ENCODE data around the gene NCBP2.

DNA sequence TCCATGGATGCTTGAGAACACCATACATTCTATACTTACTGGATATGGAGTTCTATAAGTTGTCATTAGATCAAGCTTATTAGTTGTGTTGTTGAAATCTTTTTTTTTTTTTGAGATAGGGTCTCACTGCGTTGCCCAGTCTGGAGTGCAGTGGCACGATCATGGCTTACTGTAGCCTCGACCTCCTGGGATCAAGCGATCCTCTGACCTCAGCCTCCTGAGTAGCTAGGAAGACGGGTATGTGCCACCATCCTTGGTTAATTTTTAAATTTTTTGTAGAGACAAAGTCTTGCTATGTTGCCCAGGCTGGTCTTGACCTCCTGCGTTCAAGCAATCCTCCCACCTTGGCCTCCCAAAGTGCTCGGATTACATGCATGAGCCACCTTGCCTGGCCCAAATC, 12.5 kb upstream of the NCBP2 start:
- TF ChIP-seq ZC3H10 (CRISPR knock-in tag; IDR thresholded peaks at IDR 0.05) = no peak
- TF ChIP-seq ARNTL (CRISPR knock-in tag; IDR thresholded peaks at IDR 0.05; ENCODE audit: borderline replicate concordance, low read depth) = no peak
- TF ChIP-seq TCF4 (CRISPR knock-in tag; IDR thresholded peaks at IDR 0.05; ENCODE audit: borderline replicate concordance) = no peak
- TF ChIP-seq ESRRG (CRISPR knock-in tag; IDR thresholded peaks at IDR 0.05) = no peak
- TF ChIP-seq, protein P1, sequence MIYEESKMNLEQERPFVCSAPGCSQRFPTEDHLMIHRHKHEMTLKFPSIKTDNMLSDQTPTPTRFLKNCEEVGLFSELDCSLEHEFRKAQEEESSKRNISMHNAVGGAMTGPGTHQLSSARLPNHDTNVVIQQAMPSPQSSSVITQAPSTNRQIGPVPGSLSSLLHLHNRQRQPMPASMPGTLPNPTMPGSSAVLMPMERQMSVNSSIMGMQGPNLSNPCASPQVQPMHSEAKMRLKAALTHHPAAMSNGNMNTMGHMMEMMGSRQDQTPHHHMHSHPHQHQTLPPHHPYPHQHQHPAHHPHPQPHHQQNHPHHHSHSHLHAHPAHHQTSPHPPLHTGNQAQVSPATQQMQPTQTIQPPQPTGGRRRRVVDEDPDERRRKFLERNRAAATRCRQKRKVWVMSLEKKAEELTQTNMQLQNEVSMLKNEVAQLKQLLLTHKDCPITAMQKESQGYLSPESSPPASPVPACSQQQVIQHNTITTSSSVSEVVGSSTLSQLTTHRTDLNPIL (CRISPR knock-in tag; IDR thresholded peaks at IDR 0.05; ENCODE audit: low read depth) = no peak
- TF ChIP-seq, protein P2, sequence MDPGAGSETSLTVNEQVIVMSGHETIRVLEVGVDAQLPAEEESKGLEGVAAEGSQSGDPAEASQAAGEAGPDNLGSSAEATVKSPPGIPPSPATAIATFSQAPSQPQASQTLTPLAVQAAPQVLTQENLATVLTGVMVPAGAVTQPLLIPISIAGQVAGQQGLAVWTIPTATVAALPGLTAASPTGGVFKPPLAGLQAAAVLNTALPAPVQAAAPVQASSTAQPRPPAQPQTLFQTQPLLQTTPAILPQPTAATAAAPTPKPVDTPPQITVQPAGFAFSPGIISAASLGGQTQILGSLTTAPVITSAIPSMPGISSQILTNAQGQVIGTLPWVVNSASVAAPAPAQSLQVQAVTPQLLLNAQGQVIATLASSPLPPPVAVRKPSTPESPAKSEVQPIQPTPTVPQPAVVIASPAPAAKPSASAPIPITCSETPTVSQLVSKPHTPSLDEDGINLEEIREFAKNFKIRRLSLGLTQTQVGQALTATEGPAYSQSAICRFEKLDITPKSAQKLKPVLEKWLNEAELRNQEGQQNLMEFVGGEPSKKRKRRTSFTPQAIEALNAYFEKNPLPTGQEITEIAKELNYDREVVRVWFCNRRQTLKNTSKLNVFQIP (CRISPR knock-in tag; IDR thresholded peaks at IDR 0.05; ENCODE audit: borderline replicate concordance, low read depth) = no peak
- TF ChIP-seq, protein P3, sequence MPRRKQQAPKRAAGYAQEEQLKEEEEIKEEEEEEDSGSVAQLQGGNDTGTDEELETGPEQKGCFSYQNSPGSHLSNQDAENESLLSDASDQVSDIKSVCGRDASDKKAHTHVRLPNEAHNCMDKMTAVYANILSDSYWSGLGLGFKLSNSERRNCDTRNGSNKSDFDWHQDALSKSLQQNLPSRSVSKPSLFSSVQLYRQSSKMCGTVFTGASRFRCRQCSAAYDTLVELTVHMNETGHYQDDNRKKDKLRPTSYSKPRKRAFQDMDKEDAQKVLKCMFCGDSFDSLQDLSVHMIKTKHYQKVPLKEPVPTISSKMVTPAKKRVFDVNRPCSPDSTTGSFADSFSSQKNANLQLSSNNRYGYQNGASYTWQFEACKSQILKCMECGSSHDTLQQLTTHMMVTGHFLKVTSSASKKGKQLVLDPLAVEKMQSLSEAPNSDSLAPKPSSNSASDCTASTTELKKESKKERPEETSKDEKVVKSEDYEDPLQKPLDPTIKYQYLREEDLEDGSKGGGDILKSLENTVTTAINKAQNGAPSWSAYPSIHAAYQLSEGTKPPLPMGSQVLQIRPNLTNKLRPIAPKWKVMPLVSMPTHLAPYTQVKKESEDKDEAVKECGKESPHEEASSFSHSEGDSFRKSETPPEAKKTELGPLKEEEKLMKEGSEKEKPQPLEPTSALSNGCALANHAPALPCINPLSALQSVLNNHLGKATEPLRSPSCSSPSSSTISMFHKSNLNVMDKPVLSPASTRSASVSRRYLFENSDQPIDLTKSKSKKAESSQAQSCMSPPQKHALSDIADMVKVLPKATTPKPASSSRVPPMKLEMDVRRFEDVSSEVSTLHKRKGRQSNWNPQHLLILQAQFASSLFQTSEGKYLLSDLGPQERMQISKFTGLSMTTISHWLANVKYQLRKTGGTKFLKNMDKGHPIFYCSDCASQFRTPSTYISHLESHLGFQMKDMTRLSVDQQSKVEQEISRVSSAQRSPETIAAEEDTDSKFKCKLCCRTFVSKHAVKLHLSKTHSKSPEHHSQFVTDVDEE (CRISPR knock-in tag; IDR thresholded peaks at IDR 0.05) = no peak
- no peak for TF ChIP-seq ZFP30 (CRISPR knock-in tag; IDR thresholded peaks at IDR 0.05)
- no peak for TF ChIP-seq ZNF8 (CRISPR knock-in tag; IDR thresholded peaks at IDR 0.05)
- no peak for TF ChIP-seq SNAI2 (CRISPR knock-in tag; IDR thresholded peaks at IDR 0.05)
- TF ChIP-seq, protein P4, sequence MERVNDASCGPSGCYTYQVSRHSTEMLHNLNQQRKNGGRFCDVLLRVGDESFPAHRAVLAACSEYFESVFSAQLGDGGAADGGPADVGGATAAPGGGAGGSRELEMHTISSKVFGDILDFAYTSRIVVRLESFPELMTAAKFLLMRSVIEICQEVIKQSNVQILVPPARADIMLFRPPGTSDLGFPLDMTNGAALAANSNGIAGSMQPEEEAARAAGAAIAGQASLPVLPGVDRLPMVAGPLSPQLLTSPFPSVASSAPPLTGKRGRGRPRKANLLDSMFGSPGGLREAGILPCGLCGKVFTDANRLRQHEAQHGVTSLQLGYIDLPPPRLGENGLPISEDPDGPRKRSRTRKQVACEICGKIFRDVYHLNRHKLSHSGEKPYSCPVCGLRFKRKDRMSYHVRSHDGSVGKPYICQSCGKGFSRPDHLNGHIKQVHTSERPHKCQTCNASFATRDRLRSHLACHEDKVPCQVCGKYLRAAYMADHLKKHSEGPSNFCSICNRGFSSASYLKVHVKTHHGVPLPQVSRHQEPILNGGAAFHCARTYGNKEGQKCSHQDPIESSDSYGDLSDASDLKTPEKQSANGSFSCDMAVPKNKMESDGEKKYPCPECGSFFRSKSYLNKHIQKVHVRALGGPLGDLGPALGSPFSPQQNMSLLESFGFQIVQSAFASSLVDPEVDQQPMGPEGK (CRISPR knock-in tag; IDR thresholded peaks at IDR 0.05; ENCODE audit: borderline replicate concordance) = no peak
- TF ChIP-seq BACH2 (CRISPR knock-in tag; IDR thresholded peaks at IDR 0.05; ENCODE audit: borderline replicate concordance) = no peak
